Measurements from ENCODE around the gene NPAS4.

NPAS4 gene

GRCh38 chr11:66447012-66447411, 26.2 kb downstream of the NPAS4 start:
- H3K4me1 ChIP-seq (ENCODE audit: control insufficient read depth, insufficient read depth, low read length): no peaks in the 10 kb centered on the region
- no peaks in the 10 kb centered on the region for H3K36me3 ChIP-seq (ENCODE audit: control insufficient read depth in 2 of 2, insufficient read depth in 1 of 2, low read length in 2 of 2)
- ChIA-PET CTCF (interaction anchor here (0.5 to 1.5 kb wide), 2 partner anchors 8 to 131 kb away, joined by 4 to 5 read pairs; partner anchors contain the start of gene MRPL11), POLR2A (no interaction called here)
- TF ChIP-seq ZNF639 (tag by site-specific recombination; IDR thresholded peaks at IDR 0.05) (no peak), ZNF677 (tag by site-specific recombination; IDR thresholded peaks at IDR 0.05) (no peak), SP7 (tag by site-specific recombination; IDR thresholded peaks at IDR 0.05) (no peak), INSM2 (tag by site-specific recombination; IDR thresholded peaks at IDR 0.05) (no peak), RBAK (tag by site-specific recombination; IDR thresholded peaks at IDR 0.05) (no peak), ZNF292 (tag by site-specific recombination; IDR thresholded peaks at IDR 0.05; ENCODE audit: borderline replicate concordance, low read depth) (no peak), ZNF555 (tag by site-specific recombination; conservative IDR thresholded peaks at IDR 0.05) (no peak), ZNF311 (tag by site-specific recombination; IDR thresholded peaks at IDR 0.05; ENCODE audit: borderline replicate concordance) (no peak), ZNF560 (tag by site-specific recombination; IDR thresholded peaks at IDR 0.05; ENCODE audit: borderline replicate concordance) (no peak), ZXDB (tag by site-specific recombination; IDR thresholded peaks at IDR 0.05) (no peak), ZNF202 (tag by site-specific recombination; IDR thresholded peaks at IDR 0.05; ENCODE audit: borderline replicate concordance) (no peak), KLF16 (tag by site-specific recombination; IDR thresholded peaks at IDR 0.05) (no peak), ZBTB20 (tag by site-specific recombination; IDR thresholded peaks at IDR 0.05) (no peak), ZNF404 (tag by site-specific recombination; IDR thresholded peaks at IDR 0.05) (no peak), ZNF132 (tag by site-specific recombination; IDR thresholded peaks at IDR 0.05; ENCODE audit: borderline replicate concordance) (no peak), ZNF658 (tag by site-specific recombination; IDR thresholded peaks at IDR 0.05) (no peak), REST (tag by site-specific recombination; IDR thresholded peaks at IDR 0.05) (no peak), ZNF157 (tag by site-specific recombination; IDR thresholded peaks at IDR 0.05) (no peak)
- TF ChIP-seq, protein P1, sequence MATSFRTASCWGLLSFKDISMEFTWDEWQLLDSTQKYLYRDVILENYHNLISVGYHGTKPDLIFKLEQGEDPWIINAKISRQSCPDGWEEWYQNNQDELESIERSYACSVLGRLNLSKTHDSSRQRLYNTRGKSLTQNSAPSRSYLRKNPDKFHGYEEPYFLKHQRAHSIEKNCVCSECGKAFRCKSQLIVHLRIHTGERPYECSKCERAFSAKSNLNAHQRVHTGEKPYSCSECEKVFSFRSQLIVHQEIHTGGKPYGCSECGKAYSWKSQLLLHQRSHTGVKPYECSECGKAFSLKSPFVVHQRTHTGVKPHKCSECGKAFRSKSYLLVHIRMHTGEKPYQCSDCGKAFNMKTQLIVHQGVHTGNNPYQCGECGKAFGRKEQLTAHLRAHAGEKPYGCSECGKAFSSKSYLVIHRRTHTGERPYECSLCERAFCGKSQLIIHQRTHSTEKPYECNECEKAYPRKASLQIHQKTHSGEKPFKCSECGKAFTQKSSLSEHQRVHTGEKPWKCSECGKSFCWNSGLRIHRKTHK (tag by site-specific recombination; IDR thresholded peaks at IDR 0.05): no peak
- TF ChIP-seq, protein P2, sequence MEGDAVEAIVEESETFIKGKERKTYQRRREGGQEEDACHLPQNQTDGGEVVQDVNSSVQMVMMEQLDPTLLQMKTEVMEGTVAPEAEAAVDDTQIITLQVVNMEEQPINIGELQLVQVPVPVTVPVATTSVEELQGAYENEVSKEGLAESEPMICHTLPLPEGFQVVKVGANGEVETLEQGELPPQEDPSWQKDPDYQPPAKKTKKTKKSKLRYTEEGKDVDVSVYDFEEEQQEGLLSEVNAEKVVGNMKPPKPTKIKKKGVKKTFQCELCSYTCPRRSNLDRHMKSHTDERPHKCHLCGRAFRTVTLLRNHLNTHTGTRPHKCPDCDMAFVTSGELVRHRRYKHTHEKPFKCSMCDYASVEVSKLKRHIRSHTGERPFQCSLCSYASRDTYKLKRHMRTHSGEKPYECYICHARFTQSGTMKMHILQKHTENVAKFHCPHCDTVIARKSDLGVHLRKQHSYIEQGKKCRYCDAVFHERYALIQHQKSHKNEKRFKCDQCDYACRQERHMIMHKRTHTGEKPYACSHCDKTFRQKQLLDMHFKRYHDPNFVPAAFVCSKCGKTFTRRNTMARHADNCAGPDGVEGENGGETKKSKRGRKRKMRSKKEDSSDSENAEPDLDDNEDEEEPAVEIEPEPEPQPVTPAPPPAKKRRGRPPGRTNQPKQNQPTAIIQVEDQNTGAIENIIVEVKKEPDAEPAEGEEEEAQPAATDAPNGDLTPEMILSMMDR (tag by site-specific recombination; IDR thresholded peaks at IDR 0.05): no peak
- no peak overlapping the region for H3K4me3 ChIP-seq (ENCODE audit: low read depth, low read length)
- no peak overlapping the region for H3K27ac ChIP-seq (ENCODE audit: extremely low read depth, low read depth, low read length)
- H3K9me3 ChIP-seq (ENCODE audit: control insufficient read depth, insufficient read depth, low read depth, low read length): no peaks in the 10 kb centered on the region
